Measurements from ENCODE around the gene HS3ST6.
"Not testable (repeated sequence)": the region's sequence is repeated elsewhere in the genome, so short reads cannot be mapped to it uniquely, and the experiment has no call there.

The HS3ST6 gene

DNA sequence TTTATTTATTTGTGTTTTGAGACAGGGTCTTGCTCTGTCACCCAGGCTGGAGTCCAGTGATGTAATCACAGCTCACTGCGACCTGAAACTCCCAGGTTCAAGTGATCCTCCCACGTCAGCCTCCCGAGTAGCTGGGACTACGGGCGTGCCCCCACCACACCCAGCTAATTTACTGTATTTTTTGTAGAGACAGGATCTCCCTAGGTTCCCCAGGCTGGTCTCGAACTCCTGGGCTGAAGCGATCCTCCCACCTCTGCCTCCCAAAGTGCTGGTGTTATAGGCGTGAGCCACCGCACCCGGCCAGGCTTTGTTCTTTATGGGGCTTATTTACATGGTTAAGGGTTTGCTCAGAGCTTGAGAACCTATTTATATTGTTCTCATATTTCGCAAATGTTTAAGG is 40.4 kb downstream of the HS3ST6 start:
- no peak for TF ChIP-seq ZC3H10 (CRISPR knock-in tag; IDR thresholded peaks at IDR 0.05)
- TF ChIP-seq PATZ1 (CRISPR knock-in tag; IDR thresholded peaks at IDR 0.05; ENCODE audit: borderline replicate concordance), result no peak
- TF ChIP-seq BACH2 (CRISPR knock-in tag; IDR thresholded peaks at IDR 0.05; ENCODE audit: borderline replicate concordance), result no peak
- TF ChIP-seq ZNF8 (CRISPR knock-in tag; IDR thresholded peaks at IDR 0.05), result no peak
- no peak for TF ChIP-seq ZFP30 (CRISPR knock-in tag; IDR thresholded peaks at IDR 0.05)
- TF ChIP-seq GLIS3 (CRISPR knock-in tag; IDR thresholded peaks at IDR 0.05), result no peak
- TF ChIP-seq TOX (CRISPR knock-in tag; IDR thresholded peaks at IDR 0.05; ENCODE audit: borderline replicate concordance), result no peak
- no peak for TF ChIP-seq SNAI2 (CRISPR knock-in tag; IDR thresholded peaks at IDR 0.05)
- TF ChIP-seq, protein P1, sequence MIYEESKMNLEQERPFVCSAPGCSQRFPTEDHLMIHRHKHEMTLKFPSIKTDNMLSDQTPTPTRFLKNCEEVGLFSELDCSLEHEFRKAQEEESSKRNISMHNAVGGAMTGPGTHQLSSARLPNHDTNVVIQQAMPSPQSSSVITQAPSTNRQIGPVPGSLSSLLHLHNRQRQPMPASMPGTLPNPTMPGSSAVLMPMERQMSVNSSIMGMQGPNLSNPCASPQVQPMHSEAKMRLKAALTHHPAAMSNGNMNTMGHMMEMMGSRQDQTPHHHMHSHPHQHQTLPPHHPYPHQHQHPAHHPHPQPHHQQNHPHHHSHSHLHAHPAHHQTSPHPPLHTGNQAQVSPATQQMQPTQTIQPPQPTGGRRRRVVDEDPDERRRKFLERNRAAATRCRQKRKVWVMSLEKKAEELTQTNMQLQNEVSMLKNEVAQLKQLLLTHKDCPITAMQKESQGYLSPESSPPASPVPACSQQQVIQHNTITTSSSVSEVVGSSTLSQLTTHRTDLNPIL (CRISPR knock-in tag; IDR thresholded peaks at IDR 0.05; ENCODE audit: low read depth), result no peak
- no peak for ATAC-seq

DNA sequence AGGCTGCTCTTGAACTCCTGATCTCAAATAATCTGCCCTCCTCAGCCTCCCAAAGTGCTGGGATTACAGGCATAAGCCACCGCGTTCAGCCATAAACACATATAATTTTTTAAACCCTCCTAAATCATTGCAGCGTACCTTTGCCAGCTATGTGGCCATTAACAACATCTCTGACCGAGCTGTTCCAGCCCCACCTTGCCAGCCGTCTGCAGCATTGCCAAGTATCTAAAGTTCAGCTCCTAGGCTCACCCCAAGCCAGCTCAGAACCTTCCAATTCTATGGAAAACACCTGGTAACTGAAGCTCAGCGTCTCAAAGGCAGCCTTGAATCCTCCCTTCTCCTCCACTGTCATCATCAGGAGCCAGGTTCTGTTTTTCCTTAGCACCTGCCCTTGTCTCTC is 41.1 kb downstream of the HS3ST6 start:
- ATAC-seq, result no peak
- TF ChIP-seq ZNF8 (CRISPR knock-in tag; IDR thresholded peaks at IDR 0.05) (no peak), TCF4 (CRISPR knock-in tag; IDR thresholded peaks at IDR 0.05; ENCODE audit: borderline replicate concordance) (no peak), SNAI2 (CRISPR knock-in tag; IDR thresholded peaks at IDR 0.05) (no peak), ZFP3 (CRISPR knock-in tag; IDR thresholded peaks at IDR 0.05) (no peak), TSHZ2 (CRISPR knock-in tag; IDR thresholded peaks at IDR 0.05) (no peak), ESRRG (CRISPR knock-in tag; IDR thresholded peaks at IDR 0.05) (no peak), GLIS3 (CRISPR knock-in tag; IDR thresholded peaks at IDR 0.05) (no peak), PATZ1 (CRISPR knock-in tag; IDR thresholded peaks at IDR 0.05; ENCODE audit: borderline replicate concordance) (no peak), ZNF565 (CRISPR knock-in tag; conservative IDR thresholded peaks at IDR 0.05; ENCODE audit: low read depth) (no peak), ARNTL (CRISPR knock-in tag; IDR thresholded peaks at IDR 0.05; ENCODE audit: borderline replicate concordance, low read depth) (no peak), ZC3H10 (CRISPR knock-in tag; IDR thresholded peaks at IDR 0.05) (no peak), OSR1 (CRISPR knock-in tag; IDR thresholded peaks at IDR 0.05) (no peak)
- TF ChIP-seq, protein P2, sequence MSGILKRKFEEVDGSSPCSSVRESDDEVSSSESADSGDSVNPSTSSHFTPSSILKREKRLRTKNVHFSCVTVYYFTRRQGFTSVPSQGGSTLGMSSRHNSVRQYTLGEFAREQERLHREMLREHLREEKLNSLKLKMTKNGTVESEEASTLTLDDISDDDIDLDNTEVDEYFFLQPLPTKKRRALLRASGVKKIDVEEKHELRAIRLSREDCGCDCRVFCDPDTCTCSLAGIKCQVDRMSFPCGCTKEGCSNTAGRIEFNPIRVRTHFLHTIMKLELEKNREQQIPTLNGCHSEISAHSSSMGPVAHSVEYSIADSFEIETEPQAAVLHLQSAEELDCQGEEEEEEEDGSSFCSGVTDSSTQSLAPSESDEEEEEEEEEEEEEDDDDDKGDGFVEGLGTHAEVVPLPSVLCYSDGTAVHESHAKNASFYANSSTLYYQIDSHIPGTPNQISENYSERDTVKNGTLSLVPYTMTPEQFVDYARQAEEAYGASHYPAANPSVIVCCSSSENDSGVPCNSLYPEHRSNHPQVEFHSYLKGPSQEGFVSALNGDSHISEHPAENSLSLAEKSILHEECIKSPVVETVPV (CRISPR knock-in tag; IDR thresholded peaks at IDR 0.05), result no peak
- TF ChIP-seq, protein P1 (CRISPR knock-in tag; IDR thresholded peaks at IDR 0.05; ENCODE audit: low read depth), result no peak

DNA sequence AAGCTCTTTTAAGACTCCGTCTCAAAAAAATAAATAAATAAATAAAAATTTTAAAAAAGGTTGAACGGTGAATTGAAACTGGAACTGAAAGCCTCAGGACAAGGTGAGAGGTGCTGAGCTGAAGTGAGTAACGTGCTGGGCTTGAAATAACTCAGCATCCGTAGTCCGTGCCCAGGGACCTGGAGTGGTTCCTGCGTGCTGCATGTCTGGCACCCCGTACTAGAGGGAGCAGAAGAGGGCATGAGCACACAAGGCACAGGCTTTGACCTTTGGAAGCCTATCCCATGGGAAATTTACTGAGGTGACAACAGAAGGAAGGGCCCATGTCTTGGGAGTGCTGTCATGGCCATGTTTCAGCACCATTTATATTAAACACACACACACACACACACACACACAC is 41.7 kb downstream of the HS3ST6 start:
- ATAC-seq, result no peak
- no peak for TF ChIP-seq ESRRG (CRISPR knock-in tag; IDR thresholded peaks at IDR 0.05)
- TF ChIP-seq ARNTL (CRISPR knock-in tag; IDR thresholded peaks at IDR 0.05; ENCODE audit: borderline replicate concordance, low read depth), result no peak
- TF ChIP-seq ZNF8 (CRISPR knock-in tag; IDR thresholded peaks at IDR 0.05), result no peak
- no peak for TF ChIP-seq SNAI2 (CRISPR knock-in tag; IDR thresholded peaks at IDR 0.05)
- TF ChIP-seq PPARA (CRISPR knock-in tag; IDR thresholded peaks at IDR 0.05; ENCODE audit: borderline replicate concordance), result no peak
- TF ChIP-seq ISL1 (CRISPR knock-in tag; IDR thresholded peaks at IDR 0.05), result no peak
- no peak for TF ChIP-seq PATZ1 (CRISPR knock-in tag; IDR thresholded peaks at IDR 0.05; ENCODE audit: borderline replicate concordance)
- TF ChIP-seq, protein P3, sequence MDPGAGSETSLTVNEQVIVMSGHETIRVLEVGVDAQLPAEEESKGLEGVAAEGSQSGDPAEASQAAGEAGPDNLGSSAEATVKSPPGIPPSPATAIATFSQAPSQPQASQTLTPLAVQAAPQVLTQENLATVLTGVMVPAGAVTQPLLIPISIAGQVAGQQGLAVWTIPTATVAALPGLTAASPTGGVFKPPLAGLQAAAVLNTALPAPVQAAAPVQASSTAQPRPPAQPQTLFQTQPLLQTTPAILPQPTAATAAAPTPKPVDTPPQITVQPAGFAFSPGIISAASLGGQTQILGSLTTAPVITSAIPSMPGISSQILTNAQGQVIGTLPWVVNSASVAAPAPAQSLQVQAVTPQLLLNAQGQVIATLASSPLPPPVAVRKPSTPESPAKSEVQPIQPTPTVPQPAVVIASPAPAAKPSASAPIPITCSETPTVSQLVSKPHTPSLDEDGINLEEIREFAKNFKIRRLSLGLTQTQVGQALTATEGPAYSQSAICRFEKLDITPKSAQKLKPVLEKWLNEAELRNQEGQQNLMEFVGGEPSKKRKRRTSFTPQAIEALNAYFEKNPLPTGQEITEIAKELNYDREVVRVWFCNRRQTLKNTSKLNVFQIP (CRISPR knock-in tag; IDR thresholded peaks at IDR 0.05; ENCODE audit: borderline replicate concordance, low read depth), result no peak
- TF ChIP-seq BACH2 (CRISPR knock-in tag; IDR thresholded peaks at IDR 0.05; ENCODE audit: borderline replicate concordance), result no peak
- no peak for TF ChIP-seq ZC3H10 (CRISPR knock-in tag; IDR thresholded peaks at IDR 0.05)

- ATAC-seq, result not testable (repeated sequence)
Measured at GRCh38 chr16:1876066-1876465, 42.1 kb downstream of the HS3ST6 start.
